SK-N-SH treated with all-trans-retinoic acid at 6 μM for 48 hours (cell line): ENCODE results near the gene FLRT3.

Experiments used
- RARB ChIP-seq: fragments of 250-450 bp; sonication (Bioruptor Pico); IDR thresholded peaks from 2 replicates; pipeline ENCODE4 v1.8.0; 2021; ENCODE audit warnings: mild to moderate bottlenecking, moderate library complexity
- ZFP3 ChIP-seq: fragments of 250-450 bp; sonication (Bioruptor Pico); IDR thresholded peaks from 2 replicates; pipeline ENCODE4 v1.5.0; 2020; ENCODE audit warnings: mild to moderate bottlenecking, moderate library complexity
- ZNF70 ChIP-seq: fragments of 450-650 bp; formaldehyde crosslinking; IDR thresholded peaks from 2 replicates; pipeline ENCODE4 v1.5.0; 2020; ENCODE audit warnings: mild to moderate bottlenecking, moderate library complexity
- TF ChIP-seq, protein P1 (sequence below): fragments of 250-450 bp; sonication (Bioruptor Pico); IDR thresholded peaks from 2 replicates; pipeline ENCODE4 v1.5.1; 2021; ENCODE audit warnings: mild to moderate bottlenecking, moderate library complexity

DNA sequence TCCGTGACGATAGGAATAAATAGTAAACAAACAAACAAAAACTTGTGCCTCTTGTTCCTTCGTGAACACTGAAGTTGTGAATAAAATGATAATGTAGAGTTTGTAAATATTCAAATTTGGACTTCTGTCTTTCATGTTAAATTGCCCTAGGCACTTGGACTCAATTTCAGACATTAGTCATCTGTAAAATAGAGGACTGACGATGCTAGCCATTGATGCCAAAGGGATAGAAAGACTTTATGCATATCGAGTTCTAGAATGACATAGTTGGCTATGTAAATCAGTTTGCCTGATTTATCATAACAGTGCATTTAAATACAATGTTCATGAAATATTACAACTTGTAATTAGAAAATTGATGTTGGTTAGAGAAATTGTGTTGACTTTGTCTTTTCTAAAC lies 45.9 kb upstream of the FLRT3 start:
- TF ChIP-seq ZFP3 (CRISPR knock-in tag) (no peak), ZNF70 (CRISPR knock-in tag) (no peak), RARB (CRISPR knock-in tag) (no peak)
- TF ChIP-seq, protein P1, sequence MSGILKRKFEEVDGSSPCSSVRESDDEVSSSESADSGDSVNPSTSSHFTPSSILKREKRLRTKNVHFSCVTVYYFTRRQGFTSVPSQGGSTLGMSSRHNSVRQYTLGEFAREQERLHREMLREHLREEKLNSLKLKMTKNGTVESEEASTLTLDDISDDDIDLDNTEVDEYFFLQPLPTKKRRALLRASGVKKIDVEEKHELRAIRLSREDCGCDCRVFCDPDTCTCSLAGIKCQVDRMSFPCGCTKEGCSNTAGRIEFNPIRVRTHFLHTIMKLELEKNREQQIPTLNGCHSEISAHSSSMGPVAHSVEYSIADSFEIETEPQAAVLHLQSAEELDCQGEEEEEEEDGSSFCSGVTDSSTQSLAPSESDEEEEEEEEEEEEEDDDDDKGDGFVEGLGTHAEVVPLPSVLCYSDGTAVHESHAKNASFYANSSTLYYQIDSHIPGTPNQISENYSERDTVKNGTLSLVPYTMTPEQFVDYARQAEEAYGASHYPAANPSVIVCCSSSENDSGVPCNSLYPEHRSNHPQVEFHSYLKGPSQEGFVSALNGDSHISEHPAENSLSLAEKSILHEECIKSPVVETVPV (CRISPR knock-in tag) = no peak
